WTC11 (cell line): ENCODE results near the gene WDFY3. TPM values are rescaled to one million over a fixed set of nuclear protein-coding genes. Genes with fewer than 3 reads are reported as not detected.

ENCODE experiments used
- ATAC-seq: fragments of 200-7000 bp; cut with Tn5 transposase; 2 replicates; pipeline ENCODE4 v1.10.0; 2021; ENCODE audit warnings: mild to moderate bottlenecking, moderate library complexity
- CTCF ChIA-PET: fragments of 300-600 bp; sonication (Branson Sonifier 250); formaldehyde crosslinking; loops from one replicate; lab custom pipeline; 2021; ENCODE audit warnings: antibody characterized with exemption; lab: Charles Lee
- POLR2A ChIA-PET: fragments of 350-600 bp; sonication (Branson Sonifier 250); formaldehyde crosslinking; loops from one replicate; lab custom pipeline; 2021; ENCODE audit warnings: antibody characterized with exemption; lab: Charles Lee
- DNase-seq: peaks from one replicate; pipeline ENCODE4 v3.0.0; 2021; ENCODE audit warnings: low spot score
- H3K27ac Mint-ChIP-seq: 2 replicates; pipeline ENCODE4 v1.8.0; 2021; ENCODE audit warnings: mixed read lengths
- H3K27me3 Mint-ChIP-seq: 2 replicates; pipeline ENCODE4 v1.8.0; 2021; ENCODE audit warnings: low read depth, mild to moderate bottlenecking, moderate library complexity, mixed read lengths
- H3K36me3 Mint-ChIP-seq: 2 replicates; pipeline ENCODE4 v1.8.0; 2021; ENCODE audit warnings: mixed read lengths
- H3K4me1 Mint-ChIP-seq: 2 replicates; pipeline ENCODE4 v1.8.0; 2022; ENCODE audit warnings: mixed read lengths
- H3K4me3 Mint-ChIP-seq: 2 replicates; pipeline ENCODE4 v1.8.0; 2021; ENCODE audit warnings: mild to moderate bottlenecking, moderate library complexity, mixed read lengths
- H3K9me3 Mint-ChIP-seq: 2 replicates; pipeline ENCODE4 v1.8.0; 2021; ENCODE audit warnings: mixed read lengths
- AR ChIP-seq: fragments of 250-450 bp; sonication (Bioruptor Pico); IDR thresholded peaks from 2 replicates; pipeline ENCODE4 v1.9.0; 2021; ENCODE audit warnings: mild to moderate bottlenecking
- ATF6 ChIP-seq: sonication (generic); formaldehyde crosslinking; IDR thresholded peaks from 2 replicates; pipeline ENCODE4 v1.8.1; 2023; ENCODE audit warnings: mild to moderate bottlenecking, missing genetic modification reagents
- CDX4 ChIP-seq: fragments of 250-450 bp; sonication (Bioruptor Pico); IDR thresholded peaks from 2 replicates; pipeline ENCODE4 v1.9.0; 2021; ENCODE audit warnings: moderate library complexity, mild to moderate bottlenecking, inconsistent platforms, borderline replicate concordance
- EMX1 ChIP-seq: fragments of 250-450 bp; sonication (Bioruptor Pico); IDR thresholded peaks from 2 replicates; pipeline ENCODE4 v1.8.0; 2021; ENCODE audit warnings: mild to moderate bottlenecking
- ESRRA ChIP-seq: sonication (generic); formaldehyde crosslinking; IDR thresholded peaks from 2 replicates; pipeline ENCODE4 v1.8.1; 2022; ENCODE audit warnings: mild to moderate bottlenecking, missing genetic modification reagents, borderline replicate concordance
- FOXJ3 ChIP-seq: sonication (generic); formaldehyde crosslinking; IDR thresholded peaks from 2 replicates; pipeline ENCODE4 v1.9.0; 2021; ENCODE audit warnings: missing genetic modification reagents, mild to moderate bottlenecking, borderline replicate concordance
- GRHL2 ChIP-seq: fragments of 250-450 bp; sonication (Bioruptor Pico); IDR thresholded peaks from 2 replicates; pipeline ENCODE4 v1.8.0; 2022; ENCODE audit warnings: mild to moderate bottlenecking, moderate library complexity; ENCODE audit not compliant: insufficient replicate concordance, severe bottlenecking
- HMGXB4 ChIP-seq: sonication (generic); formaldehyde crosslinking; IDR thresholded peaks from 2 replicates; pipeline ENCODE4 v1.8.1; 2023; ENCODE audit warnings: mild to moderate bottlenecking, moderate library complexity, missing genetic modification reagents
- JAZF1 ChIP-seq: fragments of 250-450 bp; sonication (Bioruptor Pico); IDR thresholded peaks from 2 replicates; pipeline ENCODE4 v1.9.0; 2021; ENCODE audit warnings: moderate library complexity, mild to moderate bottlenecking, inconsistent platforms
- JUN ChIP-seq: sonication (generic); formaldehyde crosslinking; IDR thresholded peaks from 2 replicates; pipeline ENCODE4 v1.8.0; 2023; ENCODE audit warnings: mild to moderate bottlenecking, missing genetic modification reagents
- MAX ChIP-seq: sonication (generic); formaldehyde crosslinking; IDR thresholded peaks from 2 replicates; pipeline ENCODE4 v1.8.0; 2022; ENCODE audit warnings: mild to moderate bottlenecking, missing genetic modification reagents
- MXD4 ChIP-seq: fragments of 250-450 bp; sonication (Bioruptor Pico); IDR thresholded peaks from 2 replicates; pipeline ENCODE4 v1.8.0; 2021; ENCODE audit warnings: mild to moderate bottlenecking, moderate library complexity, borderline replicate concordance
- MYBL2 ChIP-seq: sonication (generic); formaldehyde crosslinking; IDR thresholded peaks from 2 replicates; pipeline ENCODE4 v1.8.1; 2023; ENCODE audit warnings: mild to moderate bottlenecking, moderate library complexity, missing genetic modification reagents
- NFE2L1 ChIP-seq: sonication (generic); formaldehyde crosslinking; IDR thresholded peaks from 2 replicates; pipeline ENCODE4 v1.8.1; 2023; ENCODE audit warnings: missing genetic modification reagents
- NR1H2 ChIP-seq: sonication (generic); formaldehyde crosslinking; IDR thresholded peaks from 2 replicates; pipeline ENCODE4 v1.9.0; 2021; ENCODE audit warnings: mild to moderate bottlenecking, moderate library complexity, missing genetic modification reagents
- PRRX2 ChIP-seq: fragments of 250-450 bp; sonication (Bioruptor Pico); IDR thresholded peaks from 2 replicates; pipeline ENCODE4 v1.8.0; 2021; ENCODE audit warnings: mild to moderate bottlenecking
- SMAD3 ChIP-seq: sonication (generic); formaldehyde crosslinking; IDR thresholded peaks from 2 replicates; pipeline ENCODE4 v1.8.0; 2022; ENCODE audit warnings: missing genetic modification reagents, mild to moderate bottlenecking, borderline replicate concordance
- SOX15 ChIP-seq: fragments of 250-450 bp; sonication (Bioruptor Pico); IDR thresholded peaks from 2 replicates; pipeline ENCODE4 v1.9.0; 2021; ENCODE audit warnings: mild to moderate bottlenecking
- TCF7 ChIP-seq: sonication (generic); formaldehyde crosslinking; IDR thresholded peaks from 2 replicates; pipeline ENCODE4 v1.8.0; 2022; ENCODE audit warnings: mild to moderate bottlenecking, low read depth, missing genetic modification reagents, moderate library complexity
- TEAD4 ChIP-seq: sonication (generic); formaldehyde crosslinking; IDR thresholded peaks from 2 replicates; pipeline ENCODE4 v1.8.0; 2022; ENCODE audit warnings: mild to moderate bottlenecking, missing genetic modification reagents
- ZMAT4 ChIP-seq: fragments of 250-450 bp; sonication (Bioruptor Pico); IDR thresholded peaks from 2 replicates; pipeline ENCODE4 v1.9.0; 2021; ENCODE audit warnings: mild to moderate bottlenecking
- ZNF138 ChIP-seq: sonication (generic); formaldehyde crosslinking; conservative IDR thresholded peaks from 2 replicates; pipeline ENCODE4 v1.8.1; 2022; ENCODE audit warnings: mild to moderate bottlenecking, moderate library complexity, missing genetic modification reagents
- ZNF219 ChIP-seq: sonication (generic); formaldehyde crosslinking; IDR thresholded peaks from 2 replicates; pipeline ENCODE4 v1.8.0; 2023; ENCODE audit warnings: missing genetic modification reagents, mild to moderate bottlenecking, borderline replicate concordance
- ZNF416 ChIP-seq: fragments of 250-450 bp; sonication (Bioruptor Pico); IDR thresholded peaks from 2 replicates; pipeline ENCODE4 v1.9.0; 2021; ENCODE audit warnings: mild to moderate bottlenecking, inconsistent platforms
- total RNA-seq: library from RNA; stranded (reverse); gene quantifications from 3 replicates; pipeline ENCODE4 v1.2.3, GENCODE V29; 2021
- TF ChIP-seq, protein P1 (sequence below): sonication (generic); formaldehyde crosslinking; IDR thresholded peaks from 2 replicates; pipeline ENCODE4 v1.8.0; 2022; ENCODE audit warnings: mild to moderate bottlenecking, missing genetic modification reagents

Gene WDFY3
- total RNA-seq, 1 experiment from 2014 or later, result 77.2 TPM

DNA sequence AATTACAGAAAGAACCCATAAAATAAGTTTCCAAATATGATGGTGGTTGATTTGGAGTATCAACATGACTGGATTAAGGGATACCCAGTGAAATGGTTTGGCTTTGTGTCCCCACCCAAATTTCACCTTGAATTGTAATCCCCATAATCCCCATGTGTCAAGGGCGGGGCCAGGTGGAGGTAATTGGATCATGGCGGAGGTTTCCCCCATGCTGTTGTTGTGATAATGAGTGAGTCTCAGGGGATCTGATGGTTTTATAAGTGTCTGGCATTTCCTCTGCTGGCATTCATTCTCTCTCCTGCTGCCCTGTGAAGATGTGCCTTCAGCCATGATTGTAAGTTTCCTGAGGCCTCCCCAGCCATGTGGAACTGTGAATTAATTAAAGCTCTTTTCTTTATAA lies 39.1 kb downstream of the WDFY3 start:
- no peak for DNase-seq
- ATAC-seq, result no peak; the same call in 1 of the 2 replicates
- TF ChIP-seq CDX4, result no peak
- no peak for TF ChIP-seq ATF6
- no peak for TF ChIP-seq SMAD3
- TF ChIP-seq NFE2L1 (CRISPR knock-in tag), result no peak
- no peak for TF ChIP-seq TCF7 (CRISPR knock-in tag)
- TF ChIP-seq GRHL2 (CRISPR knock-in tag), result no peak
- TF ChIP-seq MYBL2 (CRISPR knock-in tag), result no peak
- no peak for TF ChIP-seq NR1H2 (CRISPR knock-in tag)
- no peak for TF ChIP-seq TEAD4 (CRISPR knock-in tag)
- TF ChIP-seq ZNF416 (CRISPR knock-in tag), result no peak
- TF ChIP-seq JUN (CRISPR knock-in tag), result no peak
- POLR2A ChIA-PET, result no interaction called here
- Mint-ChIP-seq H3K27ac (no peak overlapping the region), H3K36me3 (peaks cover 31% of the 10 kb centered on the region), H3K4me3 (no peak overlapping the region), H3K9me3 (peaks cover 22% of the 10 kb centered on the region), H3K27me3 (no peaks in the 10 kb centered on the region), H3K4me1 (peaks cover 60% of the 10 kb centered on the region)
- CTCF ChIA-PET, result no interaction called here

- peaks cover 31% of the 10 kb centered on the region for H3K36me3 Mint-ChIP-seq
- peaks cover 22% of the 10 kb centered on the region for H3K9me3 Mint-ChIP-seq
- no peak overlapping the region for H3K27ac Mint-ChIP-seq
- POLR2A ChIA-PET, result no interaction called here
- DNase-seq (no peak), ATAC-seq (no peak)
- no peak overlapping the region for H3K4me3 Mint-ChIP-seq
- CTCF ChIA-PET, result no interaction called here
- no peaks in the 10 kb centered on the region for H3K27me3 Mint-ChIP-seq
- TF ChIP-seq PRRX2 (CRISPR knock-in tag), result no peak
- no peak for TF ChIP-seq HMGXB4 (CRISPR knock-in tag)
- no peak for TF ChIP-seq MAX (CRISPR knock-in tag)
- no peak for TF ChIP-seq ZNF138
- no peak for TF ChIP-seq ZMAT4
- TF ChIP-seq, protein P1, sequence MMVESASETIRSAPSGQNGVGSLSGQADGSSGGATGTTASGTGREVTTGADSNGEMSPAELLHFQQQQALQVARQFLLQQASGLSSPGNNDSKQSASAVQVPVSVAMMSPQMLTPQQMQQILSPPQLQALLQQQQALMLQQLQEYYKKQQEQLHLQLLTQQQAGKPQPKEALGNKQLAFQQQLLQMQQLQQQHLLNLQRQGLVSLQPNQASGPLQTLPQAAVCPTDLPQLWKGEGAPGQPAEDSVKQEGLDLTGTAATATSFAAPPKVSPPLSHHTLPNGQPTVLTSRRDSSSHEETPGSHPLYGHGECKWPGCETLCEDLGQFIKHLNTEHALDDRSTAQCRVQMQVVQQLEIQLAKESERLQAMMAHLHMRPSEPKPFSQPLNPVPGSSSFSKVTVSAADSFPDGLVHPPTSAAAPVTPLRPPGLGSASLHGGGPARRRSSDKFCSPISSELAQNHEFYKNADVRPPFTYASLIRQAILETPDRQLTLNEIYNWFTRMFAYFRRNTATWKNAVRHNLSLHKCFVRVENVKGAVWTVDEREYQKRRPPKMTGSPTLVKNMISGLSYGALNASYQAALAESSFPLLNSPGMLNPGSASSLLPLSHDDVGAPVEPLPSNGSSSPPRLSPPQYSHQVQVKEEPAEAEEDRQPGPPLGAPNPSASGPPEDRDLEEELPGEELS (CRISPR knock-in tag), result no peak
- no peak for TF ChIP-seq ESRRA (CRISPR knock-in tag)
- no peak for TF ChIP-seq JAZF1
- no peak for TF ChIP-seq MXD4 (CRISPR knock-in tag)
- TF ChIP-seq AR (CRISPR knock-in tag), result no peak
- no peak for TF ChIP-seq ZNF219
- TF ChIP-seq SOX15 (CRISPR knock-in tag), result no peak
- TF ChIP-seq FOXJ3 (CRISPR knock-in tag), result no peak
- TF ChIP-seq EMX1 (CRISPR knock-in tag), result no peak
- TF ChIP-seq, all 79 proteins: peak for 0
- peaks cover 51% of the 10 kb centered on the region for H3K4me1 Mint-ChIP-seq
Observed at GRCh38 chr4:84925558-84925957, 40.9 kb downstream of the WDFY3 start.
